Thyroid gland (tissue), 4 donors: ENCODE results near the gene CNTN5.

ENCODE experiments used
- POLR2A ChIP-seq, 2 donors: fragments of 450-650 bp; IDR thresholded peaks; one replicate each; pipeline ENCODE4 v1.6.1; 2017; ENCODE audit warnings: antibody characterized with exemption in 2 of 2, mild to moderate bottlenecking in 2 of 2, moderate library complexity in 1 of 2
- TF ChIP-seq, protein P1 (sequence below), 6 experiments: fragments of 200-600 bp in 3 of 6; fragments of 450-650 bp in 3 of 6; sonication (generic) in 3 of 6; IDR thresholded peaks; one replicate each; pipeline ENCODE4 v1.5.1; 2016 to 2019; ENCODE audit warnings: antibody characterized with exemption in 6 of 6, mild to moderate bottlenecking in 2 of 6, inconsistent platforms in 1 of 6, moderate library complexity in 1 of 6

DNA sequence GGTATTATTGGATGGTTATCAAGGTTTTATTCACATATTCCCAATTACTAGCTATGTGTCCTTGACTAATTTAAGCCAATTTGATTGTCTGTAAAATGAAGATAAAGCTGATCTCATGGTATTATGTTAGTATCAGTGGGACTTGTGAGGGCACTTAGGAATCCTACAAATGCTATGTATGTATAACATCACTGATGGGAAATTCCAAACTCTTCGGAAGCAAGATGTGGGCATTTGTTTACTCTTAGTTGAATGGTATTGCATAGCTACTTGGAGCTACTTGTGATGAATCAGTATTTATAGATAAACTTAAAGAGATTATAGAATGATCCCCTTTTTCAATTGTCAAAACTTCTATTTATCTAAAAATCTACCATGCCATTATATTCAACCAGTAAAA is 239.9 kb downstream of the CNTN5 start:
- TF ChIP-seq, protein P1, sequence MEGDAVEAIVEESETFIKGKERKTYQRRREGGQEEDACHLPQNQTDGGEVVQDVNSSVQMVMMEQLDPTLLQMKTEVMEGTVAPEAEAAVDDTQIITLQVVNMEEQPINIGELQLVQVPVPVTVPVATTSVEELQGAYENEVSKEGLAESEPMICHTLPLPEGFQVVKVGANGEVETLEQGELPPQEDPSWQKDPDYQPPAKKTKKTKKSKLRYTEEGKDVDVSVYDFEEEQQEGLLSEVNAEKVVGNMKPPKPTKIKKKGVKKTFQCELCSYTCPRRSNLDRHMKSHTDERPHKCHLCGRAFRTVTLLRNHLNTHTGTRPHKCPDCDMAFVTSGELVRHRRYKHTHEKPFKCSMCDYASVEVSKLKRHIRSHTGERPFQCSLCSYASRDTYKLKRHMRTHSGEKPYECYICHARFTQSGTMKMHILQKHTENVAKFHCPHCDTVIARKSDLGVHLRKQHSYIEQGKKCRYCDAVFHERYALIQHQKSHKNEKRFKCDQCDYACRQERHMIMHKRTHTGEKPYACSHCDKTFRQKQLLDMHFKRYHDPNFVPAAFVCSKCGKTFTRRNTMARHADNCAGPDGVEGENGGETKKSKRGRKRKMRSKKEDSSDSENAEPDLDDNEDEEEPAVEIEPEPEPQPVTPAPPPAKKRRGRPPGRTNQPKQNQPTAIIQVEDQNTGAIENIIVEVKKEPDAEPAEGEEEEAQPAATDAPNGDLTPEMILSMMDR (IDR thresholded peaks at IDR 0.05), result no peak
- TF ChIP-seq POLR2A (IDR thresholded peaks at IDR 0.05), result no peak
